GM12878 (cell line): Measurements from ENCODE around the gene CACNA2D2. TPM values are rescaled to one million over a fixed set of nuclear protein-coding genes. Genes with fewer than 3 reads are reported as not detected.

Experiments used
- ATAC-seq: fragments of 200-7000 bp; cut with Tn5 transposase; 3 replicates; pipeline ENCODE4 v1.9.1; 2020; ENCODE audit warnings: mild to moderate bottlenecking, moderate library complexity
- BruUV-seq: library from RNA; stranded (reverse); fragments of 400-500 nt; replicated peaks from 2 replicates; lab custom pipeline; 2021; lab: Mats Ljungman, UMichigan
- CTCF ChIA-PET: fragments of 300-600 bp; sonication (Branson Sonifier 250); formaldehyde crosslinking; extraction: SDS; loops from one replicate; lab custom pipeline; 2021; ENCODE audit warnings: inconsistent platforms; lab: Yijun Ruan, JAX
- POLR2A ChIA-PET: fragments of 350-600 bp; formaldehyde crosslinking; extraction: SDS; loops from one replicate; lab custom pipeline; 2021; ENCODE audit warnings: inconsistent platforms; lab: Charles Lee
- RAD21 ChIA-PET: fragments of 300-600 bp; sonication (Branson Sonifier 250); formaldehyde crosslinking; loops from one replicate; lab custom pipeline; 2023; ENCODE audit warnings: antibody characterized with exemption; ENCODE audit not compliant: unreplicated experiment; lab: Charles Lee
- SMC1A ChIA-PET: fragments of 300-600 bp; sonication (Branson Sonifier 250); formaldehyde crosslinking; loops from one replicate; lab custom pipeline; 2023; ENCODE audit not compliant: unreplicated experiment, uncharacterized antibody; lab: Charles Lee
- DNase-seq: peaks from one replicate; pipeline ENCODE4 v3.0.0-alpha.2; 2011; ENCODE audit warnings: low read depth, low spot score
- FAIRE-seq: peaks from 3 replicates; lab custom pipeline; 2011; peaks lifted over from hg19 to GRCh38; lab: Jason Lieb, UNC
- H2AFZ ChIP-seq: 2 replicates; pipeline ENCODE4 v1.6.0; 2011; ENCODE audit warnings: low read depth, low read length, control low read depth; ENCODE audit not compliant: control insufficient read depth
- H3K27ac ChIP-seq: 2 replicates; pipeline ENCODE4 v1.5.1; 2011; ENCODE audit warnings: control low read depth; ENCODE audit not compliant: control insufficient read depth, insufficient read depth
- H3K27me3 ChIP-seq, 2 experiments: replicated peaks in 1 of 2; 2 replicates each; pipeline versions ENCODE4 v1.6.0 to v1.6.1; 2011; ENCODE audit warnings: low read length in 1 of 2; ENCODE audit not compliant: control insufficient read depth in 2 of 2, insufficient read depth in 2 of 2
- H3K36me3 ChIP-seq, 2 experiments: 2 replicates each; pipeline ENCODE4 v1.5.1; 2011; ENCODE audit warnings: low read length in 1 of 2; ENCODE audit not compliant: control insufficient read depth in 2 of 2, insufficient read depth in 2 of 2
- H3K4me1 ChIP-seq: 2 replicates; pipeline ENCODE4 v1.6.1; 2011; ENCODE audit warnings: mild to moderate bottlenecking, low read length, moderate library complexity, mixed read lengths; ENCODE audit not compliant: control insufficient read depth, insufficient read depth
- H3K4me2 ChIP-seq: 2 replicates; pipeline ENCODE4 v1.6.0; 2011; ENCODE audit warnings: control low read depth; ENCODE audit not compliant: control insufficient read depth, insufficient read depth
- H3K4me3 ChIP-seq: fragments of 200-600 bp; sonication (generic); 2 replicates; pipeline ENCODE4 v1.5.1; 2016
- H3K79me2 ChIP-seq: 2 replicates; pipeline ENCODE4 v1.6.0; 2011; ENCODE audit warnings: low read length; ENCODE audit not compliant: control insufficient read depth, insufficient read depth
- H3K9ac ChIP-seq: 2 replicates; pipeline ENCODE4 v1.8.0; 2011; ENCODE audit warnings: low read length, control low read depth, mixed read lengths; ENCODE audit not compliant: control insufficient read depth, insufficient read depth
- H3K9me3 ChIP-seq: replicated peaks from 3 replicates; pipeline ENCODE4 v1.5.1; 2011; ENCODE audit warnings: mild to moderate bottlenecking, low read length; ENCODE audit not compliant: control insufficient read depth, insufficient read depth
- H4K20me1 ChIP-seq: 2 replicates; pipeline ENCODE4 v1.6.0; 2011; ENCODE audit not compliant: control insufficient read depth, insufficient read depth
- HDGF ChIP-seq: fragments of 450-650 bp; IDR thresholded peaks from 2 replicates; pipeline ENCODE4 v1.6.1; 2016; ENCODE audit warnings: antibody characterized with exemption
- KAT2A ChIP-seq: conservative IDR thresholded peaks from 2 replicates; pipeline ENCODE4 v1.6.1; 2011; ENCODE audit warnings: low read depth, low read length; ENCODE audit not compliant: control insufficient read depth
- MEF2B ChIP-seq: fragments of 450-650 bp; IDR thresholded peaks from 2 replicates; pipeline ENCODE4 v1.6.1; 2018; ENCODE audit warnings: mild to moderate bottlenecking, moderate library complexity; ENCODE audit not compliant: partially characterized antibody, poor library complexity, severe bottlenecking
- NBN ChIP-seq: fragments of 450-650 bp; IDR thresholded peaks from 2 replicates; pipeline ENCODE4 v1.6.1; 2016
- NFIC ChIP-seq: IDR thresholded peaks from 2 replicates; pipeline ENCODE4 v1.6.1; 2012; ENCODE audit warnings: low read depth, mild to moderate bottlenecking, inconsistent platforms, low read length, moderate library complexity
- NFYB ChIP-seq: IDR thresholded peaks from 2 replicates; pipeline ENCODE4 v1.6.1; 2011; ENCODE audit warnings: low read depth, mild to moderate bottlenecking, low read length, improper control_type of control experiment, moderate library complexity; ENCODE audit not compliant: insufficient read depth
- RCOR1 ChIP-seq: conservative IDR thresholded peaks from 2 replicates; pipeline ENCODE4 v1.6.1; 2012; ENCODE audit warnings: low read depth, low read length, improper control_type of control experiment
- SPI1 ChIP-seq: IDR thresholded peaks from 2 replicates; pipeline ENCODE4 v1.6.1; 2011; ENCODE audit warnings: low read depth, mild to moderate bottlenecking, low read length, moderate library complexity, borderline replicate concordance; ENCODE audit not compliant: insufficient read depth
- ZNF274 ChIP-seq: IDR thresholded peaks from one replicate; pipeline ENCODE4 v1.8.0; 2011; ENCODE audit not compliant: insufficient read length, insufficient read depth
- WGBS: methylation state at CpG from one replicate; pipeline ENCODE4 v1.1.6; 2016; ENCODE audit warnings: low lambda C conversion rate; ENCODE audit not compliant: insufficient replicate concordance, insufficient coverage; ENCODE audit errors: missing lambda C conversion rate; 5-methylcytosine and 5-hydroxymethylcytosine counted together
- in situ Hi-C: fragments of 300-500 bp; cut with MboI; formaldehyde crosslinking; loops from 9 replicates; pipeline ENCODE4 v1.14.3; 2018; ENCODE audit warnings: mixed read lengths
- intact Hi-C: fragments of 100-400 bp; cut with micrococcal nuclease; formaldehyde crosslinking; loops from one replicate; pipeline ENCODE4 v1.14.2; 2022; ENCODE audit not compliant: unreplicated experiment
- polyA plus RNA-seq, 11 experiments: library from polyadenylated mRNA; depleted of rRNA in 4 of 11; unstranded in 6 of 11; stranded (reverse) in 5 of 11; fragments of >200 nt; fragmentation: Nextera tagmentation in 4 of 11; fragmentation: Illumina TruSeq in 1 of 11; extraction: Ambion mirVana in 4 of 11; extraction: Trizol in 1 of 11; gene quantifications; 1 replicate in 1 of 11; 2 replicates in 10 of 11; pipeline versions ENCODE4 v1.2.1 to v1.2.3, GENCODE V29; 2011 to 2016; ENCODE audit warnings: inconsistent platforms in 2 of 11, missing spikeins in 2 of 11, low read depth in 1 of 11
- total RNA-seq, 4 experiments: library from RNA; depleted of rRNA in 3 of 4; stranded (reverse); fragments of >200 nt in 3 of 4; fragmentation: Illumina TruSeq in 1 of 4; extraction: Trizol in 1 of 4; gene quantifications; 2 replicates each; pipeline versions ENCODE4 v1.2.1 to v1.2.3, GENCODE V29; 2013 to 2021
- TF ChIP-seq, protein P1 (sequence below): fragments of 450-650 bp; formaldehyde crosslinking; IDR thresholded peaks from 2 replicates; pipeline ENCODE4 v1.4.0; 2020; ENCODE audit warnings: mild to moderate bottlenecking, moderate library complexity

CACNA2D2 gene
- total and polyA plus RNA-seq, 10 of the 15 experiments (the other 5 are each of a cell fraction or from before 2014, with no cell fraction given): 0.03 to 0.07 TPM; not detected in 8

DNA sequence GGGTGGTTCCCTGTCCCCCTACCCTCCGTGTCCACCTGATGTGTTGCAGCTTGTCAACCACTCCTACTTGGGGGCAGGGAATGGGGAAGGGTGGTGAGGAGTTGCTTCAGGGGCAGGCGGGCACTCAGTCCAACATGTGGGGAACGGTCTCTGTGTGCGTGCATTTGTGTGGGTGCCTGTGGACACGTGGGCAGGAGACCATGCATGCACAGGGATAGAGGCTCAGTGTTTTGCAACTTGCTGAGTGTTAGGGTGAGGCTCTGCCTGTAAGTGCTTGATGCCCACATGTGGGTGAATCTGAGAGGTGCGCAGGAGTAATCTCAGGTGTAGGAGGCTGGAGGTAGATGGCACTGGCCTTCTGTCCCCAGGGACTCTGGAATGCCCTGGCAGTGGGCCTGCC lies 119.7 kb downstream of the CACNA2D2 start (continued):
- TF ChIP-seq NFYB: no peak

GRCh38 chr3:50382722-50383121 lies 120.7 kb downstream of the CACNA2D2 start:
- RAD21 ChIA-PET: no interaction called here
- no TSS peak for BruUV-seq
- Histone ChIP-seq H3K9me3 (no peaks in the 10 kb centered on the region), H3K27me3 (peaks cover 0 to 3% of the 10 kb centered on the region in 2 experiments; a peak in 2 of 4 replicates), H3K36me3 (no peaks in the 10 kb centered on the region), H3K27ac (no peak overlapping the region), H4K20me1 (no peaks in the 10 kb centered on the region), H3K4me1 (no peaks in the 10 kb centered on the region), H3K4me2 (no peak overlapping the region), H2AFZ (no peak overlapping the region), H3K9ac (no peak overlapping the region), H3K79me2 (no peaks in the 10 kb centered on the region), H3K4me3 (no peak overlapping the region)
- intact Hi-C loops (no loop called here), in situ Hi-C loops (no loop called here)
- DNase-seq: no peak
- CTCF ChIA-PET: no interaction called here
- POLR2A ChIA-PET: no interaction called here
- SMC1A ChIA-PET: no interaction called here
- no peak for FAIRE-seq
- no peak for ATAC-seq
- 57% methylated on average over 12 of the region's 12 CpGs for WGBS
- TF ChIP-seq, protein P1, sequence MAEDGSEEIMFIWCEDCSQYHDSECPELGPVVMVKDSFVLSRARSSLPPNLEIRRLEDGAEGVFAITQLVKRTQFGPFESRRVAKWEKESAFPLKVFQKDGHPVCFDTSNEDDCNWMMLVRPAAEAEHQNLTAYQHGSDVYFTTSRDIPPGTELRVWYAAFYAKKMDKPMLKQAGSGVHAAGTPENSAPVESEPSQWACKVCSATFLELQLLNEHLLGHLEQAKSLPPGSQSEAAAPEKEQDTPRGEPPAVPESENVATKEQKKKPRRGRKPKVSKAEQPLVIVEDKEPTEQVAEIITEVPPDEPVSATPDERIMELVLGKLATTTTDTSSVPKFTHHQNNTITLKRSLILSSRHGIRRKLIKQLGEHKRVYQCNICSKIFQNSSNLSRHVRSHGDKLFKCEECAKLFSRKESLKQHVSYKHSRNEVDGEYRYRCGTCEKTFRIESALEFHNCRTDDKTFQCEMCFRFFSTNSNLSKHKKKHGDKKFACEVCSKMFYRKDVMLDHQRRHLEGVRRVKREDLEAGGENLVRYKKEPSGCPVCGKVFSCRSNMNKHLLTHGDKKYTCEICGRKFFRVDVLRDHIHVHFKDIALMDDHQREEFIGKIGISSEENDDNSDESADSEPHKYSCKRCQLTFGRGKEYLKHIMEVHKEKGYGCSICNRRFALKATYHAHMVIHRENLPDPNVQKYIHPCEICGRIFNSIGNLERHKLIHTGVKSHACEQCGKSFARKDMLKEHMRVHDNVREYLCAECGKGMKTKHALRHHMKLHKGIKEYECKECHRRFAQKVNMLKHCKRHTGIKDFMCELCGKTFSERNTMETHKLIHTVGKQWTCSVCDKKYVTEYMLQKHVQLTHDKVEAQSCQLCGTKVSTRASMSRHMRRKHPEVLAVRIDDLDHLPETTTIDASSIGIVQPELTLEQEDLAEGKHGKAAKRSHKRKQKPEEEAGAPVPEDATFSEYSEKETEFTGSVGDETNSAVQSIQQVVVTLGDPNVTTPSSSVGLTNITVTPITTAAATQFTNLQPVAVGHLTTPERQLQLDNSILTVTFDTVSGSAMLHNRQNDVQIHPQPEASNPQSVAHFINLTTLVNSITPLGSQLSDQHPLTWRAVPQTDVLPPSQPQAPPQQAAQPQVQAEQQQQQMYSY (CRISPR knock-in tag): no peak
- TF ChIP-seq SPI1: no peak
- no peak for TF ChIP-seq HDGF
- TF ChIP-seq ZNF274: no peak
- no peak for TF ChIP-seq NBN
- no peak for TF ChIP-seq NFIC
- no peak for TF ChIP-seq RCOR1
- TF ChIP-seq KAT2A: no peak
- no peak for TF ChIP-seq MEF2B
